ENCODE data around the gene UQCRHL. TPM values are rescaled to one million over a fixed set of nuclear protein-coding genes. Genes with fewer than 3 reads are reported as not detected.
"Not testable (repeated sequence)": the region's sequence is repeated elsewhere in the genome, so short reads cannot be mapped to it uniquely, and the experiment has no call there.

The UQCRHL gene
- 4.7 and 6.2 TPM in 2 replicates for total RNA-seq (2014; rRNA removed; shearing (Covaris generic); ENCODE audit: low replicate concordance)

DNA sequence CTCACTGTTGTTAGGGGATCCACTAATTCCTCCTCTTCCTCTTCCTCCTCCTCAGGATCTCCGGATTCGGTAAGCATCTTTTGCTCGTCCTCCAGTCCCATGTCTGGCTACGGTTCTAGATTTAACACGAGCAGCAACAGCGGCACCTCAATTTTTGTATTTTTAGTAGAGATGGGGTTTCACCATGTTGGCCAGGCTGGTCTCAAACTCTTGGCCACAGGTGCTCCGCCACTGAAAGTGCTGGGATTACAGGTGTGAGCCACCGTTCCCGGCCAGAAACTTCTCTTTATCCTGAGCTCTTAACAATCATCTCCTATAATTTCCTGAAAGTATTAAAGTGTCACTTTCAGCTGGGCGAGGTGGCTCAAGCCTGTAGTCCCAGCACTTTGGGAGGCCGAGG, at the start of gene UQCRHL:
TSS of gene UQCRHL (minus strand) at position 101 of the 400 bp plus-strand sequence. CDS start at position 101, 0 bp downstream.
- not testable (repeated sequence) for H3K27me3 ChIP-seq, H3K36me3 ChIP-seq, DNase-seq, H3K4me3 ChIP-seq, H3K9me3 ChIP-seq

DNA sequence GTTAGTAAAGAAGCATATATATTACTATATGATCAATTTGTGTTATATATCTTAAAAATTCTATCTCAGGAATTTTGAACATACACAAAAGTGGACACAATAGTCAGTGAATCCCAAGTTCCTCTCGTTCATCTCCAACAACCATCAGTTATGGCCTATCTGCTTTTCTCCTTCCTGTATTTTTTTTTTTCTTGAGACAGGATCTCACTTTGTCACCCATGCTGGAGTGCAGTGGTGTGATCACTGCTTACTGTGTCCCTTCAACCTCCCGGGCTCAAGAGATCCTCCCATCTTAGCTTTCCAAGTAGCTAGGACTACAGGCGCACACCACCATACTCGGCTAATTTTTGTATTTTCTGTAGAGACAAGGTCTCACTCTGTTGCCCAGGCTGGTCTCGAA, 49.4 kb upstream of the UQCRHL start:
- DNase-seq = no peak
- no peaks in the 10 kb centered on the region for H3K27me3 ChIP-seq
- H3K9me3 ChIP-seq = no peaks in the 10 kb centered on the region
- no peak overlapping the region for H3K4me3 ChIP-seq
- no peaks in the 10 kb centered on the region for H3K36me3 ChIP-seq

- no peaks in the 10 kb centered on the region for H3K36me3 ChIP-seq
- no peak for DNase-seq
- H3K9me3 ChIP-seq = no peaks in the 10 kb centered on the region
- H3K4me3 ChIP-seq = no peak overlapping the region
- no peaks in the 10 kb centered on the region for H3K27me3 ChIP-seq
Observed at GRCh38 chr1:15852828-15853302, 45.4 kb upstream of the UQCRHL start.

DNA sequence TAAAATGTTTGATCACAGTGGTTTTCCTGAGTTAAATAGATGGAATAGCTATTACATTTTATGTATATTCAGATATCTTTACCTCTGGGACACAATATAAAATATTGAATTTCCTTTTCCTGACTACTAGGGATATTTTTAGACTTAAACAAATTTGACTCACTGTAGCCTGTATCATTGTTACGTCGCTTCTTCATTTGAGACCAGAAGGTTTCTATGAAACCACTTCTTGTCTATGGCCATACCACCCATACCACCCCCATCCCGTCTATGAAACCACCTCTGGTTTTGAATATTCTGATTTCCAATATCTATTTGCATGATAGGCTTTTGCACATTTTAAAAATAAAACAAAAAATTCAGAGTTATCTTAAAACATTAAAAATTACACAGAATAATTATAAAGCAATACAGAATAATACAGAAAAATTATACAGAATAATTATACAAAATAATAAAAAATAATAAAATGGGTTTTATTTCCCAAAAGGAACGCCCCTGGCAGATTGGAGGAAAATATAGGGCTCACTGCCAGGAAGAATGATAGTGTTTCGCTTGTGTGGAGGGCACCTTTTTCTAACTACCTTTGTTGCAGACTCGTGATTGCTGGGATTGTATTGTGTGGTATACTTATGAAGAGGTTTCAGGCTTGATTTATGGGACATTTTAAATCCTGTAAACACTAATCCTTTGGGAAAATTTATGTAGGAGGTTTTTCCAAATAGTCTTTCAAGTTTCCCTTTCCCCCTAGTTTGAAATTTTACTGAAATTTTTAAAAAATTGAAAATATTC, 44.8 kb upstream of the UQCRHL start:
- Histone ChIP-seq H3K9me3 (no peaks in the 10 kb centered on the region), H3K27me3 (no peaks in the 10 kb centered on the region), H3K36me3 (no peaks in the 10 kb centered on the region), H3K4me3 (no peak overlapping the region)
- no peak for DNase-seq

- DNase-seq = no peak
- Histone ChIP-seq H3K4me3 (no peak overlapping the region), H3K9me3 (no peaks in the 10 kb centered on the region), H3K36me3 (no peaks in the 10 kb centered on the region), H3K27me3 (no peaks in the 10 kb centered on the region)
Observed at GRCh38 chr1:15851210-15852035, 44.0 kb upstream of the UQCRHL start.

DNA sequence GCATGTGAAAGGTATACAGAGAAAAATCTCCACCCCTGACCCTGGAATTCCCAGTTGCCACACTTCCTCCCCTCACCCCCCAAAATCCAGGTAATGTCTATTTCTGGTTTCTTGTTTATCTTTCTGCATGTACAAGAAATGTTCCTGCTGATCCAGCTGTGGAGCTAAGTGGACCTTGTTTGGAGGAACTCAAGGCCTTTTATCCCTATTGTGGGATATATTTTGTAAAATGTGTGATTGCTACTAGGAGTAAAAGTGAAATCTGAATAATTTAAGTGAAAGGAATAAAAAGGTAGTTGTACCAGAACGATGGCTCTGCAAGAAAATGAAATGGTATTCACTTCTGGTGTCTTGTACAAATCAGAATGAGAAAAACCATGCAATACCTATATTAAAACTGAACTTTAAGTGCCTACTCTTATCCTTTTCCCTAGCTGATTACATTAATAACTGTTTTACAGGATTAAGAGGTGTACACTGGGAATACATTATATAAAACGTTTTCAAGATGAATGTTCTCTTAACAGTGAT, 43.1 kb upstream of the UQCRHL start:
- Histone ChIP-seq H3K36me3 (no peaks in the 10 kb centered on the region), H3K9me3 (no peaks in the 10 kb centered on the region), H3K27me3 (no peaks in the 10 kb centered on the region), H3K4me3 (peak overlapping the region; percentile 78)
- DNase-seq = no peak

DNA sequence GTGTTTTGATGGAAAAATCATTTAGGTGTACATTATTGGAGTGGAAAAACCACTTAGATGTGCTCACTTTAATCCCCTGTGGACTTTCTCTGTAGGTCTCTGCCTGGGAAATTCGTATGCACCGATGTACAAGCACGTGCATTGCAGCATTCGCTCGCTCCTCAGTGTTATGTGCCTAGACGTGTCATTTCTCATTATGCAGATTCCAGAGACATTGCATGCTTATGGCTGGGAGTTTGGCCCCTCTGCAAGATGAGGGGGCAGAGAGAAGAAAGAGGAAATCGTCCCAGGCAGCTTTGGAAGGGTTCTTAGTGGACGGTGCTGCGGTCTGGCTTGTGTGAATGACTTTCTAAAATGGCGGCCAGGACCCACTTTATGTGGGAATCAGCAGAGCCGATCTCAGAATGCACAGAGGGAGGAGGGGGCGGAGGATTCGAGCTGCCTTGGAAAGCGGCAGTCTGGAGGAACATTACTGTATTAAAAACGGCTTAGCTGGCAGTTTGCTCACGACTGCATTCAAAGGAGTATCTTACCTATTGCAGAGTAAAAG, 42.4 kb upstream of the UQCRHL start:
- Histone ChIP-seq H3K36me3 (no peaks in the 10 kb centered on the region), H3K27me3 (no peaks in the 10 kb centered on the region), H3K4me3 (peak overlapping the region; percentile 78), H3K9me3 (no peaks in the 10 kb centered on the region)
- peak; percentile 73 for DNase-seq

DNA sequence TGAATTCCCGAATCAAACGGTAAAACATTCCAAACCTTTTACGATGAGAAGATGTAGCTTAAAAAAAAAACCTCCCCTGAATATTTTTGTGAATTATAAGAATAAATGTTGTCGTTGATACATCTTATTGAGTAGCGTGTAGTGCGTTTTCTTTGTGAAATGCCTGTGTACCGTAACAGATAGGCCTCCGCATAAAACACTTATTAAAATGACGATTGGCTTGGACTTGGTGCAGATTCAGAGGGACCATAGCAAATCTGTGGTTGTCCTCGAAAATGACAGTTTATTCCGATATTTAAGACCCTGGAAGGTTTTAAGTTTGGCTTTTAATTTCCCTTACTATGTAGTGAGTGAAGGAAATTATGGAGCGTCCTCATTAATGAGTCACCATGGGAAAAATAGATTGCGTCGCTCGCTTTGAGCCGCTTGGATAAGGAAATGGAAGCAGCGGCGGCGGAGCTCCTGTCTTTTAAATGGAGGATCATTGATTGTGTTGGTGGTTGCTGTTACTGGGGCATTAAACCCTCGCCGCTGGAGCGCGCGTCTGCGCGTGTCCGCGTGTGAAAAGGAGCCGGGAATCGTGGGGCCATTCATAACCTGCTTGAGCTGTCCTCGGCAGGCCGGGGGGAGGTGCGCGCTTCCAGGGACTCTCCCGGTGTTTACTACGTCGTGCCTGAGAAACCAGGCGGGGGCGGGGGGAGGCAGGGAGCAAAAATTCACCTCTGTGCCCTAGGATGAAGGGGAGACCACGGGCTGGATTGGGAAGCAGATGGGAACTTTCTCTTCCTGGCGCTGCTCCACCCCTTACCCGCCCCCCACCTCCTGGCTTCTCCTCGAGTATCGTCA, 41.7 kb upstream of the UQCRHL start:
- DNase-seq = peak; percentile 82
- Histone ChIP-seq H3K36me3 (no peaks in the 10 kb centered on the region), H3K9me3 (no peaks in the 10 kb centered on the region), H3K4me3 (peak overlapping the region; percentile 78), H3K27me3 (no peaks in the 10 kb centered on the region)

DNA sequence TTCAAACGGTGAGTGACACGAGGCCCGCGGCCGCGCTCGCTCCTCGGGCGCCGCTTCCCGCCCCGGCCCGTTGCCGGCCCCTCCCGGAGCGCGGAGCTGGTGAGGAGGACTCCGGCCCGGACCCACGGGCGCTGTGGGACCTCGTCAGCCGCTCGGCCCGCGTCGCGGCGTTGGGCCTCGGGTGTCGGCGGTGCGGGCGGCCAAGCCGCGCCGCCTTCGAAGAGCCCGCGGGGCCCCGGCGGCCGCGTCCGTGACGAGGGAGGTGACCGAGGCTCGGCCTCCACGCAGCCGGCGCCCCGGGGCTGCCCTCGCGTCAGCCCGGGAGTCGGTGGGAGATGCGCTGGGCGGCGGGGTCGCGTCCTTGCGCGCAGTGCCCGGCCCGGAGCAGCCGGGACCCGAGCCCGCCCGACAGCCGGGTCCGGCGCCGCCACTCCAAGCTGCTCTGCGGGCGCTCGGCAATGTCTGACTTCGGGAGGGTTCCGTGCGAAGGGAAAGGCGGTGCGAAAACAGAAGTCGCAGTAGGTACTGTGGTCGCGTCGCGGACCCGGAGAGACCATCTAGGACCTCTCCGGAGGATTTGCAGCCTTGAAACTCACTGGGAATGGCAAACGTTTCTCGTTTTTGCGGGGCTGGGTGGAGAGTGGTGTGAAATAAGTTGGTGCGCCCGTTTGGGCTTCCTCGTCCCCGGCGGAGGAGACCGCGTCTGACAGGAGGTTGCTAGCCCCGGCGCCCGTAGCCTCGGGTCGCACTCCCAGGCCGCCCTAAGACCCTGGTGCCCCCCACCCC, 40.9 kb upstream of the UQCRHL start:
- Histone ChIP-seq H3K27me3 (no peaks in the 10 kb centered on the region), H3K36me3 (no peaks in the 10 kb centered on the region), H3K4me3 (peak overlapping the region; percentile 78), H3K9me3 (no peaks in the 10 kb centered on the region)
- peak; percentile 17 for DNase-seq

- DNase-seq = no peak
- Histone ChIP-seq H3K4me3 (peak overlapping the region; percentile 78), H3K9me3 (no peaks in the 10 kb centered on the region), H3K27me3 (no peaks in the 10 kb centered on the region), H3K36me3 (no peaks in the 10 kb centered on the region)
Observed at GRCh38 chr1:15847893-15848142, 40.4 kb upstream of the UQCRHL start.

DNA sequence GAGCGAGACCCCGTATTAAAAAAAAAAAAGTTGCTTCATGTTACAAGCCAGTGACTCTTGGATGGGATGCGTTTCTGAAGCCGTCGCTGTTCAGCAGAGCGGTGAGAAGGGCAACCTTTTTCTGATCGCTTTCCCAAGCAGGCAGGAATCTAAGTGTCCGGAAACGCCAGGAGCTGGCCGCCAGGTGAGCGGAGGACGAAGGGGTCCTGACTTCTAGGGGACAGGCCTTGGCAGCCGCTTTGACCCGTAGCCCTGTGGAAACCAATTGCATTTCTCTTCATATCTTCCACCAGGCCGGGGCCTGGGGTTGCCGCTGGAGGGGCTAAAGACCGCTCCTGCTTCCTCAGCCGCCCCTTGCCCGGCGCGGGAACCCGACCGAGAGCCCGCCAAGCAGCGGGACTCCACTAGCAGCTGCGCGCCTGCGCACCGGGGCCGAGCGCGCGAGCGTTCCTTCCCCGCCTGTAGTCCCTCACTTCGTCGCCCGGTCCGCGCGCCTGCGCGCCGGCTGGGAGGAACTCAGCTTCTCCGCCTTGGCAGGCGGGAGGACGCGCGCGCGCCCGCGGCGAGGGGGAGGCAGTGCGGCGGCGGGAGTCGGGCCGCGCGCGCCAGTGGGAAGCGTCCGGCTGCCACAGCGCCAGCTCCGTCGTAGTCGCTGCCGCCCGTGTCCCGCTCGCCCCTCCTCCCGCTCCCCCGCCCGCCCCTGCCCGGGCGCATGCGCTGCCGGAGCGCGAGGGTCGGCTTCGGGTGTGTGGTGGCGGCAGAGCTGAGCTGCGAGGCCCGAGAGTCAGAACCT, 39.8 kb upstream of the UQCRHL start, which contains the start of gene SPEN:
TSS of gene SPEN (plus strand) at position 608 of the 793 bp plus-strand sequence. CDS start 361 bp downstream, outside the sequence.
- peak; percentile 98 for DNase-seq
- Histone ChIP-seq H3K27me3 (no peaks in the 10 kb centered on the region), H3K36me3 (no peaks in the 10 kb centered on the region), H3K4me3 (peak within 1 kb of the TSS; percentile 78), H3K9me3 (no peaks in the 10 kb centered on the region)

GRCh38 chr1:15846056-15846455, 38.6 kb upstream of the UQCRHL start:
- not testable (repeated sequence) for H3K36me3 ChIP-seq, H3K9me3 ChIP-seq, H3K4me3 ChIP-seq, H3K27me3 ChIP-seq, DNase-seq

DNA sequence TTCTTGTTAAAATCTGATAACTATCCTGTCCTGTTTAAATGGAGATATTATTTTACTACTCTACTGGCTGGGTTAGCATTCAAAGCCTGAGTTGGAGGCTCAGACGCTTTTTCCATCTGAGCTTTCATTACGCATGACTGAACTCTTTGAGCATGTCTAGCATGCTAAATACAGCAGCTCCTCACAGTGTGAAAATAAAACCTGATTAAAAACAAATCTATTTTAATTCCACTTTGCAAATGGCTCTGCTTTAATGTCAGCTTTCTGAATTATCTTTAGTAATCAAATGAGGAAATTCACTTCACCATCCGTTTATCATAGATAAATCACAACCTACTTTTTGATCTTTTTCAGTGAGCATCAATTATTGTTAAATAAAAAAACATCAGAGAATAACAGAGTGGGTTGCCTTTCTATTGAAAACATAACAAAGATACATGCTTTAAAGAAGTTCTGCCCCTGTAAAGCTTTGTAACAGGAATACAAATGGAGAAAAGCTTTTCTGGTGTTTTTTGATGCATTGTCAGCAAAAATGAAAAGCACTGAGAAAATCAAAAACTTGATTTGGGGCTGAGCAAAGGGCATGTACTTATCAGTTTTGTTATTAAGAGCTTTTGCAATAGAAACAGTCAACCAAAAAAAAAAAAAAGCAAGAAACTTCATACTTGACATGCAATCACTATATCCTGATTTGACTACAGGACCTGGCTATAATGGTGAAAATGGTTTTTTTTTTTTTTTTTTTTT, 36.5 kb upstream of the UQCRHL start:
- DNase-seq = no peak
- H3K36me3 ChIP-seq = no peaks in the 10 kb centered on the region
- no peaks in the 10 kb centered on the region for H3K9me3 ChIP-seq
- H3K4me3 ChIP-seq = no peak overlapping the region
- no peaks in the 10 kb centered on the region for H3K27me3 ChIP-seq

GRCh38 chr1:15838721-15839120, 31.3 kb upstream of the UQCRHL start:
- H3K9me3 ChIP-seq = no peaks in the 10 kb centered on the region

More at GRCh38 chr1:15838721-15839120, 31.3 kb upstream of the UQCRHL start:
- Histone ChIP-seq H3K4me3 (no peak overlapping the region), H3K27me3 (no peaks in the 10 kb centered on the region), H3K36me3 (no peaks in the 10 kb centered on the region)
- DNase-seq = no peak

Data from MG63 (cell line).